HepG2 (cell line): ENCODE measurements around the gene SNAI3. TPM values are rescaled to one million over a fixed set of nuclear protein-coding genes. Genes with fewer than 3 reads are reported as not detected.
A peak's percentile ranks its signal among the peaks of the same experiment; 100 is the strongest.

Experiments
- CENPX ChIP-seq: sonication (generic); formaldehyde crosslinking; IDR thresholded peaks from 2 replicates; pipeline ENCODE4 v1.9.0; 2021; ENCODE audit warnings: mild to moderate bottlenecking, missing genetic modification reagents, moderate library complexity
- EZH2 ChIP-seq: conservative IDR thresholded peaks from 2 replicates; pipeline ENCODE4 v1.6.1; 2012; ENCODE audit warnings: mild to moderate bottlenecking, low read depth, low read length, moderate library complexity
- HIC2 ChIP-seq: sonication (generic); formaldehyde crosslinking; IDR thresholded peaks from 2 replicates; pipeline ENCODE4 v1.9.0; 2022; ENCODE audit warnings: low read depth, missing genetic modification reagents
- KIAA2018 ChIP-seq: sonication (generic); formaldehyde crosslinking; IDR thresholded peaks from 2 replicates; pipeline ENCODE4 v1.5.0; 2020; ENCODE audit warnings: mild to moderate bottlenecking, missing genetic modification reagents, borderline replicate concordance
- RAD21 ChIP-seq: fragments of 450-650 bp; formaldehyde crosslinking; IDR thresholded peaks from 2 replicates; pipeline ENCODE4 v1.5.0; 2020; ENCODE audit warnings: mild to moderate bottlenecking
- REPIN1 ChIP-seq: sonication (generic); formaldehyde crosslinking; IDR thresholded peaks from 2 replicates; pipeline ENCODE4 v1.8.0; 2022; ENCODE audit warnings: missing genetic modification reagents, low read depth, mild to moderate bottlenecking, borderline replicate concordance
- TCF7 ChIP-seq: sonication (generic); IDR thresholded peaks from 2 replicates; pipeline ENCODE4 v1.6.1; 2016; ENCODE audit warnings: antibody characterized with exemption, low read depth
- TSC22D2 ChIP-seq: sonication (generic); formaldehyde crosslinking; IDR thresholded peaks from 2 replicates; pipeline ENCODE4 v1.5.1; 2020; ENCODE audit warnings: missing genetic modification reagents, mild to moderate bottlenecking, borderline replicate concordance
- XRCC5 ChIP-seq: fragments of 200-400 bp; formaldehyde crosslinking; optimal IDR thresholded peaks from 2 replicates; pipeline ENCODE3; 2017; ENCODE audit warnings: mild to moderate bottlenecking, low read length
- ZBTB14 ChIP-seq: sonication (generic); formaldehyde crosslinking; IDR thresholded peaks from 2 replicates; pipeline ENCODE4 v1.4.0; 2020; ENCODE audit warnings: missing genetic modification reagents
- ZBTB26 ChIP-seq: IDR thresholded peaks from 2 replicates; pipeline ENCODE4 v1.6.1; 2016; ENCODE audit warnings: missing compliant biosample characterization, missing genetic modification reagents, borderline replicate concordance
- ZNF10 ChIP-seq: sonication (generic); formaldehyde crosslinking; IDR thresholded peaks from 2 replicates; pipeline ENCODE4 v1.4.0; 2020; ENCODE audit warnings: mild to moderate bottlenecking, low read depth, missing genetic modification reagents, borderline replicate concordance
- ZNF615 ChIP-seq: sonication (generic); formaldehyde crosslinking; IDR thresholded peaks from 2 replicates; pipeline ENCODE4 v1.5.0; 2020; ENCODE audit warnings: mild to moderate bottlenecking, missing genetic modification reagents, borderline replicate concordance
- polyA plus RNA-seq, 8 experiments: library from polyadenylated mRNA; depleted of rRNA in 3 of 8; stranded (reverse) in 7 of 8; unstranded in 1 of 8; fragments of >200 nt; fragmentation: Illumina TruSeq in 4 of 8; extraction: Trizol in 4 of 8; gene quantifications; 2 replicates each; pipeline versions ENCODE4 v1.2.1 to v1.2.3, GENCODE V29; 2011 to 2016; ENCODE audit warnings: low read depth in 4 of 8, missing spikeins in 1 of 8, mixed read lengths in 1 of 8; ENCODE audit not compliant: insufficient read depth in 1 of 8
- total RNA-seq, 5 experiments: library from RNA; depleted of rRNA; stranded (reverse); fragments of >200 nt; fragmentation: Illumina TruSeq; extraction: Trizol; gene quantifications; 2 replicates each; pipeline ENCODE4 v1.2.3, GENCODE V29; 2016; ENCODE audit warnings: low read depth in 1 of 5

SNAI3 gene
- total and polyA plus RNA-seq, 2 of the 13 experiments (the other 11 are each of a cell fraction or from before 2014, with no cell fraction given), result 0.09 to 0.18 TPM

GRCh38 chr16:88651276-88651988 lies 34.9 kb downstream of the SNAI3 start (continued):
- no peak for TF ChIP-seq KIAA2018 (CRISPR knock-in tag)
- TF ChIP-seq ZNF10 (CRISPR knock-in tag), result no peak
- TF ChIP-seq ZBTB26 (CRISPR knock-in tag), result no peak
- no peak for TF ChIP-seq TSC22D2 (CRISPR knock-in tag)
- TF ChIP-seq RAD21 (CRISPR knock-in tag), result no peak
- peak; percentile 26; the same call in 1 of the 2 replicates for TF ChIP-seq TCF7
- TF ChIP-seq XRCC5, result peak; percentile 92
- no peak for TF ChIP-seq CENPX
- TF ChIP-seq EZH2, result no peak
- TF ChIP-seq ZNF615, result peak; percentile 93; the same call in 1 of the 2 replicates
- peak; percentile 96 for TF ChIP-seq HIC2 (CRISPR knock-in tag)
- TF ChIP-seq REPIN1 (CRISPR knock-in tag), result peak; percentile 52; the same call in 1 of the 2 replicates
- TF ChIP-seq ZBTB14 (CRISPR knock-in tag), result no peak; the same call in 1 of the 2 replicates
